ENCODE data around the gene SEC61A2. TPM values are rescaled to one million over a fixed set of nuclear protein-coding genes. Genes with fewer than 3 reads are reported as not detected.

Gene SEC61A2
- polyA plus RNA-seq, 1 of the 3 experiments (the other 2 are of a cell fraction), result 11.9 TPM

DNA sequence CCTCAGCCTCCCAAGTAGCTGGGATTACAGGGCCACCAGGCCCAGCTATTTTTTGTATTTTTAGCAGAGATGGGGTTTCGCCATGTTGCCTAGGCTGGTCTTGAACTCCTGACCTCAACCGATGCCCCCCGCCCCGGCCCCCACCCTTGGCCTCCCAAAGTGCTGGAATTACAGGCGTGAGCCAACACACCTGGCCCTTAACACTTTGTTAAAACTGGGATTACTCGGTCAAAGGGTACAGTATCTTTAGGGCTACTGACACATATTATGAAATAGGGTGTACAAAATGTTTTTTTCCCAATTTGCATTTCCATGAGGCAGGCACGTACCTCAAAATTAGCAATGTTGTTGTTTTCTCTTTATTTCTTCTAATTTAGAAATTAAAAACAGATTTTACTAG, 54.7 kb downstream of the SEC61A2 start:
- Histone ChIP-seq H3K4me3 (ENCODE audit: low read depth in 2 of 2, low read length in 1 of 2) (no peak overlapping the region), H3K27ac (ENCODE audit: low read depth in 2 of 2, low read length in 1 of 2) (no peak overlapping the region), H3F3A (replicated peaks; ENCODE audit: insufficient read depth) (no peaks in the 10 kb centered on the region), H3K4me1 (ENCODE audit: control insufficient read depth in 1 of 2, insufficient read depth in 2 of 2, low read depth in 1 of 2, low read length in 1 of 2) (no peaks in the 10 kb centered on the region), H3K9me3 (no peaks in the 10 kb centered on the region), H3K9me2 (no peaks in the 10 kb centered on the region), H3K9ac (no peak overlapping the region), H3K36me3 (replicated peaks in 1 of 2; ENCODE audit: control insufficient read depth in 1 of 2, insufficient read depth in 2 of 2, low read length in 1 of 2) (peaks cover 30 to 41% of the 10 kb centered on the region in 2 experiments), H4K20me1 (ENCODE audit: insufficient read depth) (no peaks in the 10 kb centered on the region), H3K79me2 (ENCODE audit: insufficient read depth) (peaks cover 33% of the 10 kb centered on the region), H3K4me2 (no peak overlapping the region), H2AFZ (ENCODE audit: low read depth) (no peak overlapping the region), H3K27me3 (ENCODE audit: insufficient read depth) (no peaks in the 10 kb centered on the region)
- ChIA-PET POLR2A (no interaction called here), CTCF (interaction anchor here (2.0 kb wide), 1 partner anchor 31 kb away, joined by 7 read pairs; no protein-coding TSS in a partner anchor)
- TF ChIP-seq FOSL2 (IDR thresholded peaks at IDR 0.05; ENCODE audit: borderline replicate concordance, low read depth) (no peak), TEAD4 (IDR thresholded peaks at IDR 0.05; ENCODE audit: borderline replicate concordance, insufficient read depth) (no peak), CTCF (IDR thresholded peaks at IDR 0.05) (no peak), RCOR1 (IDR thresholded peaks at IDR 0.05; ENCODE audit: low read length) (no peak)
- WGBS (ENCODE audit: low lambda C conversion rate), result 97% methylated on average over 7 of the region's 7 CpGs
- no peak for DNase-seq

DNA sequence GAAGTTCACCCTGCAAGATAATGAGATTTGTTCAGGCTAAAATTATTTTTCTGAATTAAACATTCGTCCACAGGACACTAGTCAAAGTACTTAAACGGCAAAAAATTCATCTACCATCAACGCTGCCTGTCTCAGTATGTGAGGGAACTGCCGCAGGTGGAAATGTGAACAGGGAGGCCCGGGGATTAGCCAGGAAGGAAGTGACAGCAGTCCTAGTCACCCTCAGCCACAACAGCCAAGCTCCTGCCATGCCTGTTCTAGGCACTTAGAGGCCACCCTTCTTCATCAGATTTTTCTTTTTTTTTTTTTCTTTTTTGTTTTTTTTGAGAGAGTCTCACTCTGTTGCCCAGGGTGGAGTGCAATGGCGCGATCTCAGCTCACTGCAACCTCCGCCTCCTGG, 56.8 kb downstream of the SEC61A2 start:
- 74% methylated on average over 6 of the region's 8 CpGs for WGBS (ENCODE audit: low lambda C conversion rate)
- H3K9me3 ChIP-seq, result no peaks in the 10 kb centered on the region
- H3K27me3 ChIP-seq (ENCODE audit: insufficient read depth), result no peaks in the 10 kb centered on the region
- TF ChIP-seq EP300 (IDR thresholded peaks at IDR 0.05; ENCODE audit: borderline replicate concordance in 1 of 2, low read depth in 1 of 2, low read length in 1 of 2) (no peak), TAF1 (IDR thresholded peaks at IDR 0.05; ENCODE audit: borderline replicate concordance, low read depth, low read length) (no peak), POLR2AphosphoS5 (IDR thresholded peaks at IDR 0.05; ENCODE audit: low read depth, low read length) (no peak), TEAD4 (IDR thresholded peaks at IDR 0.05; ENCODE audit: borderline replicate concordance, insufficient read depth) (no peak), RFX5 (IDR thresholded peaks at IDR 0.05; ENCODE audit: low read length) (no peak), EZH2phosphoT487 (IDR thresholded peaks at IDR 0.05; ENCODE audit: borderline replicate concordance, low read depth) (no peak), CHD2 (IDR thresholded peaks at IDR 0.05; ENCODE audit: low read length, partially characterized antibody) (no peak), FOSL2 (IDR thresholded peaks at IDR 0.05; ENCODE audit: borderline replicate concordance, low read depth) (no peak), JUND (IDR thresholded peaks at IDR 0.05) (no peak), PBX3 (IDR thresholded peaks at IDR 0.05) (no peak), TCF12 (IDR thresholded peaks at IDR 0.05) (no peak), NRF1 (IDR thresholded peaks at IDR 0.05; ENCODE audit: low read depth, low read length) (no peak)
- TF ChIP-seq, protein P1, sequence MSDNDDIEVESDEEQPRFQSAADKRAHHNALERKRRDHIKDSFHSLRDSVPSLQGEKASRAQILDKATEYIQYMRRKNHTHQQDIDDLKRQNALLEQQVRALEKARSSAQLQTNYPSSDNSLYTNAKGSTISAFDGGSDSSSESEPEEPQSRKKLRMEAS (IDR thresholded peaks at IDR 0.05; ENCODE audit: low read depth), result no peak
- TF ChIP-seq, protein P2, sequence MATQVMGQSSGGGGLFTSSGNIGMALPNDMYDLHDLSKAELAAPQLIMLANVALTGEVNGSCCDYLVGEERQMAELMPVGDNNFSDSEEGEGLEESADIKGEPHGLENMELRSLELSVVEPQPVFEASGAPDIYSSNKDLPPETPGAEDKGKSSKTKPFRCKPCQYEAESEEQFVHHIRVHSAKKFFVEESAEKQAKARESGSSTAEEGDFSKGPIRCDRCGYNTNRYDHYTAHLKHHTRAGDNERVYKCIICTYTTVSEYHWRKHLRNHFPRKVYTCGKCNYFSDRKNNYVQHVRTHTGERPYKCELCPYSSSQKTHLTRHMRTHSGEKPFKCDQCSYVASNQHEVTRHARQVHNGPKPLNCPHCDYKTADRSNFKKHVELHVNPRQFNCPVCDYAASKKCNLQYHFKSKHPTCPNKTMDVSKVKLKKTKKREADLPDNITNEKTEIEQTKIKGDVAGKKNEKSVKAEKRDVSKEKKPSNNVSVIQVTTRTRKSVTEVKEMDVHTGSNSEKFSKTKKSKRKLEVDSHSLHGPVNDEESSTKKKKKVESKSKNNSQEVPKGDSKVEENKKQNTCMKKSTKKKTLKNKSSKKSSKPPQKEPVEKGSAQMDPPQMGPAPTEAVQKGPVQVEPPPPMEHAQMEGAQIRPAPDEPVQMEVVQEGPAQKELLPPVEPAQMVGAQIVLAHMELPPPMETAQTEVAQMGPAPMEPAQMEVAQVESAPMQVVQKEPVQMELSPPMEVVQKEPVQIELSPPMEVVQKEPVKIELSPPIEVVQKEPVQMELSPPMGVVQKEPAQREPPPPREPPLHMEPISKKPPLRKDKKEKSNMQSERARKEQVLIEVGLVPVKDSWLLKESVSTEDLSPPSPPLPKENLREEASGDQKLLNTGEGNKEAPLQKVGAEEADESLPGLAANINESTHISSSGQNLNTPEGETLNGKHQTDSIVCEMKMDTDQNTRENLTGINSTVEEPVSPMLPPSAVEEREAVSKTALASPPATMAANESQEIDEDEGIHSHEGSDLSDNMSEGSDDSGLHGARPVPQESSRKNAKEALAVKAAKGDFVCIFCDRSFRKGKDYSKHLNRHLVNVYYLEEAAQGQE (IDR thresholded peaks at IDR 0.05; ENCODE audit: low read depth, low read length), result no peak
- no peak overlapping the region for H3K9ac ChIP-seq
- H3K4me3 ChIP-seq (ENCODE audit: low read depth in 2 of 2, low read length in 1 of 2), result no peak overlapping the region
- no peak overlapping the region for H3K27ac ChIP-seq (ENCODE audit: low read depth in 2 of 2, low read length in 1 of 2)
- peaks cover 54% of the 10 kb centered on the region for H3K79me2 ChIP-seq (ENCODE audit: insufficient read depth)
- ChIA-PET CTCF (no interaction called here), POLR2A (no interaction called here)
- DNase-seq, result no peak
- no peak overlapping the region for H3K4me2 ChIP-seq
- no peaks in the 10 kb centered on the region for H3F3A ChIP-seq (replicated peaks; ENCODE audit: insufficient read depth)
- no peak overlapping the region for H2AFZ ChIP-seq (ENCODE audit: low read depth)
- no peaks in the 10 kb centered on the region for H3K4me1 ChIP-seq (ENCODE audit: control insufficient read depth in 1 of 2, insufficient read depth in 2 of 2, low read depth in 1 of 2, low read length in 1 of 2)
- H3K9me2 ChIP-seq, result no peaks in the 10 kb centered on the region
- peaks cover 30 to 32% of the 10 kb centered on the region in 2 experiments for H3K36me3 ChIP-seq (replicated peaks in 1 of 2; ENCODE audit: control insufficient read depth in 1 of 2, insufficient read depth in 2 of 2, low read length in 1 of 2)
- H4K20me1 ChIP-seq (ENCODE audit: insufficient read depth), result no peaks in the 10 kb centered on the region
